Right atrium auricular region (tissue), 2 donors: Measurements from ENCODE around the gene MMP15. TPM values are rescaled to one million over a fixed set of nuclear protein-coding genes. Genes with fewer than 3 reads are reported as not detected.

ENCODE experiments used
- DNase-seq: peaks from one replicate; pipeline ENCODE4 v3.0.0-alpha.2; 2019; ENCODE audit warnings: low spot score
- H3K27ac ChIP-seq, 2 donors: fragments of 200-600 bp; sonication (generic); 1 replicate in 1 of 2; 2 replicates in 1 of 2; pipeline ENCODE4 v1.5.1; 2016 to 2019
- H3K27me3 ChIP-seq, 2 donors: fragments of 200-600 bp; sonication (generic); one replicate each; pipeline versions ENCODE4 v1.5.1 to v1.6.0; 2017 to 2019
- H3K36me3 ChIP-seq: fragments of 200-600 bp; sonication (generic); one replicate; pipeline ENCODE4 v1.5.1; 2016
- H3K4me1 ChIP-seq, 2 donors: fragments of 200-600 bp; sonication (generic); one replicate each; pipeline versions ENCODE4 v1.5.1 to v1.6.0; 2017 to 2019
- H3K4me3 ChIP-seq, 2 donors: fragments of 200-600 bp; sonication (generic); 1 replicate in 1 of 2; 2 replicates in 1 of 2; pipeline ENCODE4 v1.5.1; 2017 to 2019; ENCODE audit warnings: mild to moderate bottlenecking in 1 of 2, moderate library complexity in 1 of 2
- H3K9me3 ChIP-seq, 2 donors: fragments of 200-600 bp; sonication (generic); one replicate each; pipeline ENCODE4 v1.5.1; 2019
- total RNA-seq, 2 donors: library from RNA; depleted of rRNA; stranded (reverse); fragments of >200 nt; gene quantifications; one replicate each; pipeline ENCODE4 v1.1.0, GENCODE V29; 2016
- TF ChIP-seq, protein P1 (sequence below), 2 donors: fragments of 200-600 bp; sonication (generic); IDR thresholded peaks; one replicate each; pipeline ENCODE4 v1.5.1; 2019; ENCODE audit warnings: antibody characterized with exemption in 2 of 2

MMP15 gene
- total RNA-seq, 2 donors from 2014 or later: 36.9 to 52.3 TPM

GRCh38 chr16:58034128-58034685, 8.7 kb downstream of the MMP15 start:
- Histone ChIP-seq H3K9me3 (no peaks in the 10 kb centered on the region), H3K27me3 (no peaks in the 10 kb centered on the region), H3K36me3 (peaks cover 8% of the 10 kb centered on the region), H3K27ac (peak overlapping the region; percentile 83 to 91), H3K4me3 (no peak overlapping the region), H3K4me1 (peaks cover 0 to 73% of the 10 kb centered on the region in 2 donors)
- TF ChIP-seq, protein P1, sequence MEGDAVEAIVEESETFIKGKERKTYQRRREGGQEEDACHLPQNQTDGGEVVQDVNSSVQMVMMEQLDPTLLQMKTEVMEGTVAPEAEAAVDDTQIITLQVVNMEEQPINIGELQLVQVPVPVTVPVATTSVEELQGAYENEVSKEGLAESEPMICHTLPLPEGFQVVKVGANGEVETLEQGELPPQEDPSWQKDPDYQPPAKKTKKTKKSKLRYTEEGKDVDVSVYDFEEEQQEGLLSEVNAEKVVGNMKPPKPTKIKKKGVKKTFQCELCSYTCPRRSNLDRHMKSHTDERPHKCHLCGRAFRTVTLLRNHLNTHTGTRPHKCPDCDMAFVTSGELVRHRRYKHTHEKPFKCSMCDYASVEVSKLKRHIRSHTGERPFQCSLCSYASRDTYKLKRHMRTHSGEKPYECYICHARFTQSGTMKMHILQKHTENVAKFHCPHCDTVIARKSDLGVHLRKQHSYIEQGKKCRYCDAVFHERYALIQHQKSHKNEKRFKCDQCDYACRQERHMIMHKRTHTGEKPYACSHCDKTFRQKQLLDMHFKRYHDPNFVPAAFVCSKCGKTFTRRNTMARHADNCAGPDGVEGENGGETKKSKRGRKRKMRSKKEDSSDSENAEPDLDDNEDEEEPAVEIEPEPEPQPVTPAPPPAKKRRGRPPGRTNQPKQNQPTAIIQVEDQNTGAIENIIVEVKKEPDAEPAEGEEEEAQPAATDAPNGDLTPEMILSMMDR (IDR thresholded peaks at IDR 0.05): no peak
- DNase-seq: no peak

GRCh38 chr16:58034774-58035173, 9.2 kb downstream of the MMP15 start:
- peaks cover 10% of the 10 kb centered on the region for H3K36me3 ChIP-seq
- TF ChIP-seq, protein P1 (IDR thresholded peaks at IDR 0.05): no peak
- H3K4me3 ChIP-seq: no peak overlapping the region
- H3K27me3 ChIP-seq: no peaks in the 10 kb centered on the region
- no peaks in the 10 kb centered on the region for H3K9me3 ChIP-seq
- H3K4me1 ChIP-seq: peaks cover 0 to 67% of the 10 kb centered on the region in 2 donors
- H3K27ac ChIP-seq: peak overlapping the region; percentile 83 to 91
- no peak for DNase-seq

DNA sequence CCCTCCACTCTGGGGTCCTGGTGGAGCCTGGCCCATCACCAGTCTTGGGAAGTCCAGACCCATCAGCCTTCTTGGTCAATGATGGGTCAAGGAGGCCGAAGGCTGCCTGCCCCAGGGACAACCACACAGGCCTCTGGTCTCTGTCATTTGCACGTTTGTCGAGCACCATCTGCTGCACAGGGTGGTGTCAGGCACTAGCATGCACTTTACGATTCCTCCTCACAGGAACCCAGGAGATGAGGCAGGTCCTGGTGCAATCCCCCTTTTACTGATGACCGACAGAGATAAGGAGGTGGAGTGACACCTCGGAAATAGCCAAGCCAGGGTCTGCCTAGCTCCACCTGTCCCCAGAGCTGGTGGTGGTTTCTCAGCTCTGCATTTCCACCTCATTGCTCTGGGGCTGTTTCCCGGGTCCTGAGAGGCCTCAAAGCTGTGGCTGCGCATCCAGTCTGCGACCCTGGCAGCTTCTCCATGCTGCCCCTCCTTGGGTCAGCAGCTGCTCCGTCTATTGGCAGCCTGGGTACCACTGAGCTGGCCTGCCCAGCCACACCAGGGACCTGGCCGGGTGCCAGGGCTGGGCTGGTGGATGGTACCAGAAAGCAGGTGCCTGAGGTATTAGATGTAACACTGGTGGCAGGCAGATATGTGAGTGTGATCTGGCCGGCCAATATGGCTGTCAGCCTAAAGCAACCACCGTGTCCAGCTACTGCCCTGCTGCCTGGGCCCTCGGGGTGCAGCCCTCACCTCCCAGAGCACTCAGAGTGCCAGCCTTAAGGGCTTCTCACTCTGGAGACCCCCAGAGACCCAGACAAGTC, 10.0 kb downstream of the MMP15 start:
- peak overlapping the region; percentile 83 to 91 for H3K27ac ChIP-seq
- H3K27me3 ChIP-seq: no peaks in the 10 kb centered on the region
- DNase-seq: no peak
- peaks cover 0 to 59% of the 10 kb centered on the region in 2 donors for H3K4me1 ChIP-seq
- TF ChIP-seq, protein P1 (IDR thresholded peaks at IDR 0.05): peak in 1 of 2 donors; percentile 19
- no peaks in the 10 kb centered on the region for H3K9me3 ChIP-seq
- H3K4me3 ChIP-seq: no peak overlapping the region
- H3K36me3 ChIP-seq: peaks cover 18% of the 10 kb centered on the region

DNA sequence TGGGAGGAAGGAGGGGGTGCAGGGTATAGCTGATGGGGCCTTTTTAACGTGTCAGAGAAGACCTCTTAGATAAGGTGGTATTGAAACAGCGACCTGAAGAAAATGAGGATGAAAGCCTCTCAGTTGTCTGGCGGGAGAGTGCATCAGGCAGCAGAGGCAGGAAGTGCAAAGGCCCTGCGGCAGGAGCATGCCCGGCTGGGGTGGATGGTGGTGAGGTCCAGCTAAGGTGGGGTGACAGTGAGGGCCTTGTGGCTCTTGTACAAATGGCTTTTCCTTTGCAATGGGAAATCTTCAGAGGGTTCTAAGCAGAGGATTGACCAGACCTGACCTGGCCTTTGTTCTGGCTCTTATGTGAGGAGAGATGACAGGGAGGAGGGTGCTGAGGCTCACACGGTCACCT, 11.4 kb downstream of the MMP15 start:
- no peaks in the 10 kb centered on the region for H3K9me3 ChIP-seq
- no peak for DNase-seq
- TF ChIP-seq, protein P1 (IDR thresholded peaks at IDR 0.05): no peak
- no peak overlapping the region for H3K27ac ChIP-seq
- H3K4me1 ChIP-seq: peaks cover 0 to 47% of the 10 kb centered on the region in 2 donors
- H3K4me3 ChIP-seq: no peak overlapping the region
- no peaks in the 10 kb centered on the region for H3K27me3 ChIP-seq
- H3K36me3 ChIP-seq: peaks cover 28% of the 10 kb centered on the region

- H3K9me3 ChIP-seq: no peaks in the 10 kb centered on the region
- DNase-seq: no peak
- no peak overlapping the region for H3K27ac ChIP-seq
- peaks cover 0 to 41% of the 10 kb centered on the region in 2 donors for H3K4me1 ChIP-seq
- H3K4me3 ChIP-seq: no peak overlapping the region
- peaks cover 34% of the 10 kb centered on the region for H3K36me3 ChIP-seq
- TF ChIP-seq, protein P1 (IDR thresholded peaks at IDR 0.05): no peak
- no peaks in the 10 kb centered on the region for H3K27me3 ChIP-seq
These were observed 12.0 kb downstream of the MMP15 start for GRCh38 chr16:58037365-58038057.
